NCI-H1930 (cell line): Measurements from ENCODE around the gene ABTB2.

Source experiments
- DNase-seq, 2 experiments: peaks; one replicate each; lab custom pipeline; 2025; lab: John Stamatoyannopoulos, UW

ABTB2 gene

GRCh38 chr11:34169686-34170085 is 188.1 kb downstream of the ABTB2 start:
- DNase-seq: no peak

- DNase-seq: no peak
Observed at GRCh38 chr11:34168642-34169420, 189.0 kb downstream of the ABTB2 start.

DNA sequence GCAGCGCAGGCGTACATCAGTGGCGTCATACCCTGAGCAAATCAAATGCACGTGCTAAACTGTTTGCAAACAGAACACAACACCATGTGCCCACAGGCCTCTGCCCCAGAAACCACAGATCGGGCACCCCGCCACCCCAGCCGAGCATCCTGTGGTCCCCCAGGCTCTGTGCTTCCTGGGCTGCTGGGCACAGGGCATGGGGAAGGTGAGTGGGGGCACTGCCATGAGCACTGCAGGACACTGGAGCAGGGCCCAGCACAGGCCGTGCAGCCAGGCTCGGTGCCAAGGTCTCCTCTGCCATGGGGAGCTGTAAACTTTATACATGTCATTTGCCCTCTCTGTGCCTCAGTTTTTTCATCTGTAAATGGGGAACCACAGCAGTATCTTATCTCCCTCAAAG is 189.8 kb downstream of the ABTB2 start:
- DNase-seq: no peak

- no peak for DNase-seq
Observed at GRCh38 chr11:34166806-34167740, 190.7 kb downstream of the ABTB2 start.

DNA sequence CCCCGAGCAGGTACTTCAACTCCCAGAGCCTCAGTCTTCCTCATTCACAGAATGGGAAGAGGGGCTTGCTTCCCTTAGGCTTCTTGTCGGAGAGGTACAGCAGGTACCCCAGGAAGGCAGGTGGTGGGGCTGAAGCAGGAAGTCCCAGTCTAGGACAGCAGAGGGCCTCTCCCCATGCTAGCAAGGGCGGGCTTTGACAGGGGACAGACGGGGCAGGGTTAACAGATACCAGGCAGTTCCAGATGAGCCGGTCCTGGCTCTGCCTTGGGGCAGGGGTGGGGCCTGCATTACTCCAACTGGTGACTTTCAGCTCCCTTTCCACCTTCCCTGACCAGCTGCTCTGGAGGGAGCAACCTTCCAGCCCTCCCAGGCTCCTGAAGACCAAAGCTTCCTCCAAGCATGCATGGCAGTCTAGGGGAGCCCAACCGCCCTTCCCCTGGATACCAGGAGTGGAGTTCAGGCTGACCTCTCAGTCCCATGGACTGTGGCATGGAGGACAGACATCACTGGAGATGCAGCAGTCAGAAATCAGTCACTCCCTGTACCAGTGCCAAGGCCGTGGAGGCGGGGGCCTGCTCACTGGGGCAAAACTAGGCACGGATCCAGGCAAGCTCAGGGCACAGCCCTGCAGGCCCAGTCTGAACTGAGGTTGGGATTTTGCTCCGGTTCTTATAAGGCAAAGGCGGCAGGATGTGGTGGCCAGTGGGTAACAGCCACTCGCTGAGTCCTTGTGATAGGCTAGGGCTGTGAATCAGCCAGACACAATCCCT is 191.8 kb downstream of the ABTB2 start:
- no peak for DNase-seq

DNA sequence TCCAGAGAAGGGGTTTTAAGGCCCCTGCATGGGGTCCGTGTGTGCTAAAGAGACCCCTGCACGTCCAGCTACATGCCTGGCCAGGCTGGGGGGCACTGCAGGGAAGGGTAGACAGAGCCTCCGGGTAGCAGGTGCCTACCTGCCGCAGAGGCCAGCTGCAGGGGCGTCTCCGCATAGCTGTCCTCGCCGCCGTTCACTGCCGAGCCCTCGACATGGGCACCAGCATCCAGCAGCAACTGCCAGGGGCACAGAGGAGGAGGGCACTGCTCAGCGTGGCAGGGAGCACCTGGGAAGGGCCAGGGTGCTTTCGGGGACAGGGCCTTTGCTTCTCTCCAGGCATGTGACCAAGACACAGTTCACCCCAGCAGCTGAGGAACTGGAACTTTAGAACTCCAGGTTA is 192.7 kb downstream of the ABTB2 start:
- DNase-seq: no peak

DNA sequence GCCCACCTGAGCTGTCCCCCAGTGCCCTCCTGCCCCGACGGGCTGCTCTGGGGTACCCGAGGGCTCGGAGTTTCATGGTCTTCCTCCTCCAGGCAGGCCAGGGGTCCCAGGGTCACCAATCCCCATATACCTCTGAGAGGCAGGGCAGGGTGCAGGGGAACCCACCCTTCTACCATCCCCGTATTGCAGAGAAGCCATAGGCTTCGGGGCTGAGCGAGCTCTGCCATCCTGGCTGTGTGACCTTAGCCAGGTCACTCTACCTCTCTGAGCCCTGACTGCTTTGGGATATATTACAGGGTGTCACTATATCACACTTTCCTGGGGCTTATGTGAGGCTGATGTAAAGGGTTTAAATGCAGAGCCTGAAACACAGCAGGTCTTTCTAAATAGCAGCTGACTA is 195.0 kb downstream of the ABTB2 start:
- DNase-seq: no peak

DNA sequence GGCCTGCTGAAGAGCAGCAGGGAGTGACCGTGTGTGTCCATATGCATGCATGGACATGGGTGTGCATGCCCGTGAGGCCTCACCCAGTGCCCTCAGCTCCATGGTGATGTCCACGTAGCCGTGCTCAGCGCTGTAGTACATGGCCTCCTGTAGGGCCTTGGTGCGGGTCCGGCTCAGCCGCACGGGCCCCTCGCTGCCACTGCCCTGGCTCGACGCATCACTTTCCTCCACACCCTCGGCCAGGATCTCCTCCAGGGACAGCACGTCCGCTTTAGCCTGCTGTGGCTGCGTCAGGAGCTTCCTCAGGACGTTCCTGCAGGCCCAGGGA is 195.4 kb downstream of the ABTB2 start:
- DNase-seq: no peak

GRCh38 chr11:34161812-34162492 is 195.9 kb downstream of the ABTB2 start:
- no peak for DNase-seq

DNA sequence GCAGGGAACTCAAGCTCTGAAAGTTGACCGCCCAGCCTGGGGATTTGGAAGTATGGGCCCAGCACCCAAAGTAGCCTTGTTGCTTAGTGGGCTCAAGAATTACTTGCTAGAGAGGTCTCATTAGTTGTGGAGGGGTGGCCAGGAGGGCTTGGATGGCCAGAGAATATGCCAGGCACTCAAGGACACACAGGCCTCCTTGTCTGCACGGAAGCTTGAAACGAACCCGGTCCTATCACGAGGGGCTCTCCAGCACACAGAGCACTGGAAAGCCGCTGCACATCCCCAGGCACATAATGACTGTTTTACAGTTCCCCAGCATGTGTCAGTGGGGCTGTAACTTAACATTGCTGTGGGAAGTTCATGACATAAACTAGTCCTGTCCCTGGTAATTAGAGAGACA is 196.4 kb downstream of the ABTB2 start:
- no peak for DNase-seq

DNA sequence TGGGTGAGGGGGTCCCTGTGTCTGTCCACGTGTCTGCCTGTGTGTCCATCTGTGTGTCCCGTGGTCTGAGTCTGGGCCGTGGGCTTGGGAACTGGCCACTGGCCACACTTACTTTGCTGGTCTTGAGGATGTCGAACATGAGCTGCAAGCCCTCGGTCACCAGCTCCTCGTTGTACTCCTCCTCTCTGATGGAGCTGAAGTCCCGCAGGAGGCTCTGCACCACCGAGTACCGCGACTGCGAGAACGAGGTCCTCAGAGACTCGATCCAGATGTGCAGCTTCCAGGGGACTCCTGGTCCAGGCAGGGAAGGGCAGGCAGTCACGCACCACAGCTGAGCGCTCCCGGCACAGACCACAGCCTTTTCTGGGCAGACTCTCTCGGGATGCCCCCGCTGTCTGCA is 197.0 kb downstream of the ABTB2 start:
- DNase-seq: no peak

DNA sequence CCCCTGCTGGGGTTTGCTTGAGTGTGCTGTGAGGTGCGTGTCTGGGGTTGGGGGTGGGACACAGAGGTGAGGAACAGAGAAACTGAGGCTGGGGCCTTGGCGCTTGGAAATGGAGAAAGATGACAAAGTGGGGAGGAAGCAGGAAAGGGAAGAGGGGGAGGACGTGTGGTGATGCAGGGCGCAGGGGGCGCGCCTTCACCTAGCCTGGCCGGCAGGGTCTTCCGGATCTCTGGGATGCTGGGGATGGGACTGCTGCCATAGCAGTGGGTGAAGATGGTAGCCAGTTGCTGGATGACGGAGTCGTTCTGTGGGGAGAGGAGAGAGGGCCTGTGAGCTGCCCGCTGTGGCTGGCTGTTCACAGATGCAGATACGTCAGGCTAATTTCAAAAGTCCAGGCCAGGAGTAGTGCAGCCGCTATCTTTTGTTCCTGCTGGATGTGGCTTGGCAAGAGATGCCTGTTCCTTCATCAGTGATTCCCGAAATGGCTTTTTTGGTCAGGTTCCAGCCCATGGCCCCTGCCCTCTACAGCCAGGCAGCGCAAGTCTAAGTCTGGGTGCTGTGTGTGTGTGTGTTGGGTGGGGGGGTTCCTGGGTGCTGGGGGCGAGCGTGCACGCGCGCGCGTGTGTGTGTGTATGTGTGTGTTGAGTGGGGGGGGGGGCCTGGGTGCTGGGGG is 197.6 kb downstream of the ABTB2 start:
- DNase-seq: no peak

GRCh38 chr11:34158661-34159060 is 199.1 kb downstream of the ABTB2 start:
- DNase-seq: no peak

- DNase-seq: no peak
Observed at GRCh38 chr11:34157163-34157562, 200.6 kb downstream of the ABTB2 start.

- no peak for DNase-seq
Observed at GRCh38 chr11:34155757-34156062, 202.1 kb downstream of the ABTB2 start.

GRCh38 chr11:34155057-34155756 is 202.6 kb downstream of the ABTB2 start:
- no peak for DNase-seq

- no peak for DNase-seq
Observed at GRCh38 chr11:34154059-34154875, 203.5 kb downstream of the ABTB2 start.

DNA sequence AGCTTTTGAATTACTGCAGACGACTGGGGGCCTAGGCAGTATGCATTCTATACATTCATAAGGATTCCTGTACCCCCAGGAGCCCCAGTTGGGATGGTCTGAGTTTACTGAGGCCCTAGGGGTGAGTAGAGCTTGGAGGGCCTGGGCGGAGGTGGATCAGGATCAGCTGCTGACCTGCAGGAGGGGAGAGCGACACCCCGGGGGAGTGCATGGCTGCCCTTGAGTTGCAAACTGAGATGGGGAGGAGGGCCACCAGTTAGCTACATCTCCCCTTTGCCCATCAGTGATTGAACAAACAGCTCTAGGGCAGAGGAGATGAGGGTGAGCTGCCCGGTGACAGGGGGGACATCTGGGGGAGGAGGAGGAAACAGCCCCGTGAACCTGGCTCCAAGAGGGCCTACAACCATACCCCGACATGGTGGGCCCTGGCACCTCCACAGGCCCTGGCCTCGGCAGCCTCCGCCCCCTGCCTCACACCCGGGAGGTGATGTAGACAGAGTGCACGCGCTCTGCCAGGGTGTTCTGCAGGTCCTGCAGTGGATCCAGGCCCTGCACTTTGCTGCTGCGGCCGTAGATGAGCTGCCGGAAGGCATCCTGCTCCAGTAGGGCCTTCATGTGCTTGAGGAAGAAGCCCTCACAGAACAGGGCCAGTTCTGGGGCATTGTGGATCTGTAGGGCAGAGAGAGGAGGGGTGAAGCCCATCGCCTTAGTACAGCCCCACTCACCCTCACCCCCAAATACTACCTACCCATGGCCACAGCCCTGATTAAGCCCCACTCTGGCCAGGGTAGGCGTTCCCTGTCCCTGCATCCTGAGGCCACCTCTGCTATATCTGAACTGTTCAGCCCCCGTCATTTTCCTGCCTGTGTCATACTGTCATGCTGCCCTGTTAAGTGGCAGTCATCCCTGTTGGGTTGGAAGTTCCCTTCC is 205.6 kb downstream of the ABTB2 start:
- no peak for DNase-seq

- no peak for DNase-seq
Observed at GRCh38 chr11:34151166-34151565, 206.6 kb downstream of the ABTB2 start.
